Stimulated activated CD8-positive, alpha-beta memory T cell treated with anti-CD3 and anti-CD28 coated beads, Interleukin-12 subunit alpha, Interleukin-12 subunit beta, amount 100 ng/mL, for 24 hours (primary cell): Measurements from ENCODE around the gene CEP128.

Experiments
- DNase-seq: peaks from one replicate; pipeline ENCODE4 v3.0.0-alpha.2; 2020; ENCODE audit errors: extremely low read depth

Gene CEP128

DNA sequence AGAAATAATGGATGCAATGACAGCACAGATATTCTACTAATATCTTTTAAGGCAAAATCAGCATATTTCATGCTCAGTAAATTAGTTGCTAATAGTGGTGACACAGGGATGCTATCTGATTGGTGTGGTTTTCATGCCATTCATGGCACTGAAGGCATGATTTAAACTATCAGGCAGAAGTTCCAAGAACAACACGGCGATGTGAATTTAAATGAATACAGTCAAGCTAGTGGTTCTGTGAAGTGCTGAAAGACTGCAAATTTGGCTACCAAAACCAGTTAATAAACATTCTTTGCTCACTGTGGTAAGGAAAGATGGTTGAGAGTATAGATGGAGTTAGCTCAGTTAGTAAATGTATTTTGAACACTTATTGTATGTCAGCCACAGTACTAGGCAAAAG, 458.2 kb downstream of the CEP128 start:
- DNase-seq, result no peak

DNA sequence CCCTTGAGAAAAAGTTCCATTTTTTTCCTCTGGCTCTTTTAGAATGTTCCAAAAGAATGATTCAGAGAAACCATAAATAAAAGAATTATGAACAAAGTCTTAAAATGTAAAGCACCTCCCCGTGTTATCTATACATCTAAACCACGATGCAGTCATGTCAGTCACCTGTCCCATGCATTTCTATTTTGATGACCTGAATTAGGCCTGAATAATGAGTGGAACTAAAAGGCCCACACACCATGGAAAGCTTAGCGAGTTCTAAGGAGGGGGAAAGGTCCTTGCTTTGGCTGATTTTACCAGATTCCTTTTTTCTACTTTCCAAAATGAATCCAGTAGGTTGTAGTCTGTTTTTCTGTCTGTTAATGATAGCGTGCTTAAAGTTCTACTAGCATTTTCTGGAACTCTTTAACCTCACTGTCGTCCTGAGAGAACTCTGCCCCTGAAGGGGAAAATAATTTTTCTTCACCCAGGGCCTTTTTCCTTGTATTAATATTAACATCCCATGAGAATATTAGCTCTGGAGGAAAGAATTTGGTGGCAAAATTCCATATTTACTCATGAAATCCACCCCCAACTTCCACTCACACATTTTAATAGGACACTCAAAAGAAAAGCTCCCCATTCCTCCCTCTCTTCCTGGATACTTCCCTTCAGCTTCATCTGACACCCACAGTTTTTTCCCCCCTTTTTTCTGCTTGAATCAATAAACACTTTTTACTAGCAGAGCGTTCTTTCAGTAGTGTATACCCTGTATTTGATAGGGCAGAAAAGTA, 464.0 kb downstream of the CEP128 start:
- DNase-seq, result no peak

DNA sequence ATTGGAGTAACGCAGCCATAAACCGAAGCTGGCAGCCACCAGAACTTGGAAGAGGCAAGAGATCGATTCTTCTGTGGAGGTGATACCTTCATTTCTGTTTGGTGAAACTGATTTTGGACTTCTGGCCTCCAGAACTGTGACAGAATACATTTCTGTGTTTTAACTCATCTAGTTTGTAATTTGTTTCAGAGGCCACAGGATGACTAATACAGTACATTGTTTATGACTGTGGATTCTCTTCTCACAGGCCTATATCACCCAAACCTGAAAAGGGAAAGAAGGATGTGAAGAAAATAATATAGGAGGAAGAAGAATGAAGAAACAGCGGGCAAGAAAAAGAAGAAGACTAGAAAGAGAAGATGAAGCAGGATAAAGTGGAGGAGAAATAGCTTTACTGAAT, 466.5 kb downstream of the CEP128 start:
- DNase-seq, result no peak

DNA sequence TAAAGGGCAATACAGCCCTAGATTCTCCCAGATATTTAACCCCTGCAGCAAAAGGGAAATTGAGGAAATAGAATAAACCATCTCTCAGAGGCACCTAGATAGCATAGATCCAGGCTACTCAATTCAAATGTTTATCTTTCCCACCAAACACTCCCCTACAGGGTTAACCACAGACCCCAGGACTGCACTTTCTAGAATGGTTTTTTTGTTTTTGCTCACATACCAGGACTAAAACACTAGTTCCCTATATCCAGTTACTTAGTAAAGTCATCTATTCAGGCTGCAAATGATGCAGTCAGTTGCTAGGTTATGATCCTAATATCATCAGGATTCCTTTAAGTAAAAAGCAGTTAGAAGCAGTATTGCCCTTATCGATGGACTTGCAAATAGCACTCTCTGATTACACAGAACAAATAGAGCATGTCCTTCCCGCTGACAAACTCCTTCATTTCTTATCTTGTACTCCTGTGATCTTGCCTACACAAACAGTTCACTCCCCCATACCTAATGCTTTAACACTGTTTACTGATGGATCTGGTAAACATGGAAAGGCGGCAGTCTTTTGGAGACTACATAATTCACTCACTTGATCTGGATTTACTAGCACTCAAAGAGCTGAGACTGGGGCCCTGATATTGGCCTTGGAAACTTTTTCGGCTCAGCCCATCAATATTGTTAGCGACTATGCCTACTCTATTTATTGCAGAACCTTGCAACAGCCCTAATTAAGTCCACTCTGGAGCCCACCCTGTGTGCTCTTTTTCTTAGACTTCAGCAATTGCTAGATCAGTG, 473.0 kb downstream of the CEP128 start:
- DNase-seq, result no peak

DNA sequence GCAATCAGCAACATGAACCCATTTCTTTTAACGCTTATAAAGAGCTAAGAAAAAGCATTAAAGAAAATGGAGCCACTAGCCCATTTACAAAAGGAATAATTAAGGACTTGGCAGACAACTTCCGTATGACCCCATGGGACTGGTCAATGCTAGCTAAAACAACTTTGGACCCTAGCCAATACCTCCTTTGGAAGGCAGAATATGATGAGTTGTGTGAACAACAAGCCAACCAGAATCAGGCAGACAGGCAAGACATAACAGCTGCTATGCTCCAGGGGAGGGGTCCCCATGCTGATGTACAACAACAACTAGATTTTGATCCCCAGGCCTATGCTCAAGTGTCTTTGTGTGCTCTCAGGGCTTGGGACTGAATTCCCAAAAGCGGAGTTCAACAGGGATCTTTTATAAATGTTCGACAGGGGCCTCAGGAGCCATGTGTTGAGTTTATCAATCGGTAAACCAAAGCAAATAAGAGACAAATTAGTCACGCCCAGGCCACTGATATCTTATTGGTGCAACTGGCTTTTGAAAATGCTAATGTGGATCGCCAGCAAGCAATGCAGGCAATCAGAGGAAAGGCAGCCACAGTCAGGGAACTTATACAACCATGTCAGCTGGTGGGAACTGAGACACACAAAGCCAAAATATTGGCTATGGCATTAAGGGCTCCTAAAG, 475.9 kb downstream of the CEP128 start:
- no peak for DNase-seq

DNA sequence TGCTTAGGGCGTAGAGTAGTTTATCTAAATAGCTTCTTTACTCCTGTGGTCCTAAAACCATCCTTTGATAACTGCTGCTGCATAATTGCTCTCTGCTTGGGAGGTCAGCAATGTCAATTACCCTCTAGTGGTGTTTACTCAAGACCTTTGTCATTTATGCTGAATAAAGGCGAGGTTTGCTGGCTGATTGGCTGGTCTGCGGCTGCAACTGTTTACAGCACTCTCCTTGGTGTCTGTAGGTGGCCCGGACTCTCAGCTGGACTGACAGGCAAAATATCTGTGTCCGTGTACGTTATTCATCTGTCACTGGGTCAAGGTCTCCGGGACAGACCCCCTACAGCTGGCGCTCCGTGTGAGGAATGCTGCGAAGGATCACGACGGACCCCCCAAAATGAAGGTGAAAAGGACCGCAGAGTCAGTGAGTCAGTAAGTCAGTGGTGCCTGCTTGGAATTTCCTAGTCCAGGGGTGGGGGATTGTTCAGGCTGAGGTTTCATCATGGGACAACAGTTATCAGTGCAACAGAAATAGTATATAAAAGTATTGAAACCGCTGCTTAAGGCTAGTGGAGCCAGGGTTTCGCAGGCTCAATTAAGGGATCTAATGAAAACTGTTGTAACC, 476.9 kb downstream of the CEP128 start:
- no peak for DNase-seq

DNA sequence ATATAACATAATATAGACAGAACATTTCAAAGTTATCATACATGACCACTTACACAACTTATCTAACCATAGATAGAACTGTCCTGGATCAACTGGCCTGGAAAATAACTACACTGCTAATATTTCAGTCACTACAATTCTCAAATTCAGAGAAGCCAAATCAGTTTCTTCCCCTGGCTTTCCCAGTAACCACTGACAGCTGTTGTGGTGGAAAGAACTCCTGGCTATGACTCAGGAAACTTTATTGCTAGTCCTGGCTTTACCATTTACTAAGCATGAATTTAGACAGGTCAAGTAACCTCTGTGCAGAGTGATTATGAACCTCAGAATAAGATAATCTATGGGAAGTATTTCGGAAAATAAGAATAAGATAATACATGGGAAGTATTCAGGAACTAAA, 485.3 kb downstream of the CEP128 start:
- DNase-seq, result no peak

DNA sequence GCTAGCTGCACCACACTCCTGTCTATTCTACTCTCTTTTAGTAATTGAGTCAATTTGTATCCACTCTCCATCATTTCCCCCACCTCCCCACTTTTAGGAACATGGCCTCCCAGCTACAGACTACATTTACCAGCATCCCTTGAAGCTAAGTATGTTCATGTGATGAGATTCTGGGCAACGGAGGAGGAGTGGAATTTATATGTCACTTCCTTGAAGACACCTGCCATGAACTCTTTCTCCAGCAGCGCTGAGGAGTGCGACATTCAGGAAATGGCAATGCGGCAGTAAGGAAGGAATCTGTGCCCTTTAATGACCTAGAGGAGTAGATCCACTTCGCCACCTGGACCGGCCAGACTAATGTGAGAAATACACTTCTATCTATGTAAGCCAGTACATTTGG, 486.5 kb downstream of the CEP128 start:
- no peak for DNase-seq

DNA sequence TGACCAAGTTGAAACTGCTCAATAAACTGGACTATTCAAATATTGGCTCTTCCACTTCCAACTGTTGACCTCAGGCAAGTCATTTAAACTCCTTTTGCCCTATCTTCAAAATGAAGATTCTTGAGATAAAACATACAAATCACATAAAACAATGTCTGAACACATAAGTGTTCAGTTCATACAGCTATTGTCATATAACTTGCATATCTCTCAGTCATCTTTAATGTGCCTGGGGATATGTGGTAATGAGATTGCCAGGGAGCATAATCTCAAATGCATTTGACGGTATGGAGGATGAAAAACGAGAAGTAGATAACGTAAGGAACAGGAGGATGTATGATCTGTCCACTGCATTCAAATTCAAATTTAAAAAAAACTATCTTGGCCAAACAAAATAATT, 493.3 kb downstream of the CEP128 start:
- DNase-seq, result no peak

DNA sequence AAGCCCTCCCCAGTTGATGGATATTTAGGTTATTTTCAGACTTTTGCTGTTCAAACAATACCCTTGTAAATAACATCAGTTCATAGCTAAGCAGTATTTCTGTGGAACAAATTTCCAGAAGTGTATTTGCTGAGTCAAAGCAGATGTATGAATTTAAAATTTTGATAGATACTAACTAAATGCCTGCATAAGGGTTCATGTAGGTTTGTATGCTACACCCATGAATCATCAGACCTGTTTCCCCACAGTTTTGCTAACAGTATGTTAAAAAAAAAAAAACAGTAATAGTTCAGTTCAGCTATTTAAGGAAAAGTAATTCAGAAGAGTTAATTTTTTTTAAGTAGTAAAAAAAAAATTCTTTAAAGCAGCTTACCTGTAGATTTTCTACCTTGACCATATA, 494.1 kb downstream of the CEP128 start:
- no peak for DNase-seq
